ENCODE measurements around the gene MOCS3. TPM values are rescaled to one million over a fixed set of nuclear protein-coding genes. Genes with fewer than 3 reads are reported as not detected.
A peak's percentile ranks its signal among the peaks of the same experiment; 100 is the strongest.

Gene MOCS3
- total RNA-seq, 6 donors from 2014 or later = 1.6 to 5.3 (median 4.4) TPM

DNA sequence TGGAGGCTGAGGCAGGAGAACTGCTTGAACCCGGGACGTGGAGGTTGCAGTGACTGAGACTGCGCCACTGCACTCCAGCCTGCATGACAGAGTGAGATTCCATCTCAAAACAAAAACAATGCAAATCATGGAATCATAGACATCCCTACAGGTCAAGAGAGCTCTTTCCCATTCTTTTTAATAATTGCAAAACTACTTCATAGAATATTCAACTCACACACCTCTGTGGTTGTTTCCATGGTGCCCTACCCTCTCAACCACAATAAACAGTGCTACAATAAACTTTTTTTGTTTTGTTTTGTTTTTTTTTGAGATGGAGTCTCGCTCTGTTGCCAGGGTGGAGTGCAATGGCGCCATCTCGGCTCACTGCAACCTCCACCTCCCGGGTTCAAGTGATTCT lies 15.5 kb upstream of the MOCS3 start:
- H3K4me1 ChIP-seq = no peaks in the 10 kb centered on the region
- H3K9me3 ChIP-seq = no peaks in the 10 kb centered on the region
- ATAC-seq (ENCODE audit: low FRiP score in 2 of 2) (no peak), DNase-seq (no peak)
- peaks cover 38 to 99% (median 85%) of the 10 kb centered on the region in 4 donors for H3K36me3 ChIP-seq
- H3K27ac ChIP-seq = no peak overlapping the region
- WGBS, 2 donors = 98 to 99% methylated on average over 7 of the region's 7 CpGs
- H3K27me3 ChIP-seq = no peaks in the 10 kb centered on the region
- TF ChIP-seq POLR2AphosphoS5 (IDR thresholded peaks at IDR 0.05) (no peak), CTCF (IDR thresholded peaks at IDR 0.05) (no peak), POLR2A (IDR thresholded peaks at IDR 0.05) (no peak), EP300 (IDR thresholded peaks at IDR 0.05) (no peak)
- no peak overlapping the region for H3K4me3 ChIP-seq

DNA sequence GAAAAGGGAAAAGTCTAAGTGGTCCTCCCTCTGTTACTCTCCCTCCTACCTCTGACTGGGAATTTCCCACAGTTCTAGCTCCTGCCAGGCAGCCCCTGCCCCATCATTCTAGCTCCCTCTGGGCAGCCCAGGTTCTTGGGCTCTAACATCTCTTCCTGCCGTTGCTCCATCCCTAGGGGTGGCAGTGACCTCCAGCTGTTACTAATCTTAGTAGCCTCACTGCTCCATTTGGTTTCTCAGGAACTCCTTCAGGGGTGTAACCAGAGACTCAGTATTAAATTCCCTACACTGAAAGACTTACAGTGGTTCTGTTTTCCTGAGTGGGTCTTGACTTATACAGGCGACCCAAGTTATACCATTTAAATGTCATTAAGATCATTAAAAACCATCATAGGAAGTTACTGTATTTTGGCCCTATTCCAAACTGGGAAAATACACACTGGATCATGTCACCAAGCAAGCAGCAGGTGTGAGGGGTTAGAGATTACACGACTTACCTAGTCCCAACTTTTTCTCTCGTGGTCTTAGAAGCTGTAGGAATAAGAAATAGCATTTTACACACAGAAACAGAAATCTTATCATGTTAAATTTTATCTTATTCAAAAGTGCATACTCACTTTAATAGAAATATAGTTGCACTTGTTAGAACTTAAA lies 10.4 kb upstream of the MOCS3 start:
- Histone ChIP-seq H3K36me3 (peaks cover 38 to 98% (median 75%) of the 10 kb centered on the region in 4 donors), H3K4me1 (no peaks in the 10 kb centered on the region), H3K27ac (no peak overlapping the region), H3K27me3 (no peaks in the 10 kb centered on the region), H3K9me3 (no peaks in the 10 kb centered on the region), H3K4me3 (no peak overlapping the region)
- ATAC-seq (ENCODE audit: low FRiP score in 2 of 2) (no peak), DNase-seq (no peak)
- WGBS, 2 donors = 88 to 89% methylated on average over 4 of the region's 4 CpGs
- no peak for TF ChIP-seq POLR2AphosphoS5 (IDR thresholded peaks at IDR 0.05)
- TF ChIP-seq CTCF (IDR thresholded peaks at IDR 0.05) = no peak
- no peak for TF ChIP-seq EP300 (IDR thresholded peaks at IDR 0.05)
- no peak for TF ChIP-seq POLR2A (IDR thresholded peaks at IDR 0.05)

DNA sequence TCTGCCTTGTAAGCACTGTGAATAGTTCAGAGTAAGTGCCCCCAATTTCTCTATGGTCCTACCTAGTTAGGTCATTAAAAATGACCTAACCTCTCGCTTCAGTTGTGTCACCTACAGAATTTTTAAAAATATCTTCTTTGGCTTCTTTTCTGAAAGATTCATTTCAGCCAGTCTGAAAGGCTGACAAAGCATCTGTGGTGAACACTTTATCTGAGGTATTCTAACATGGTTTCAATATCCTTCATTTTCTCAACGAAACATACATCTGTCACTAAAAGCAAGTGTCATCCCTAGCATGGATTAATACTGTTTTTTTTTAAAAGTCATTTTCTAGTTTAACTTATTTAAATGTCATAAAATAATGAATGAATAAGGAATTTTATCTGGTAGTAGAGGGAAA lies 5.4 kb upstream of the MOCS3 start:
- H3K36me3 ChIP-seq = peaks cover 17 to 68% (median 40%) of the 10 kb centered on the region in 4 donors
- DNase-seq = no peak

GRCh38 chr20:50953821-50954220 lies 4.8 kb upstream of the MOCS3 start:
- Histone ChIP-seq H3K4me3 (no peak overlapping the region), H3K27ac (no peak overlapping the region), H3K9me3 (no peaks in the 10 kb centered on the region), H3K27me3 (no peaks in the 10 kb centered on the region), H3K36me3 (peaks cover 17 to 62% (median 35%) of the 10 kb centered on the region in 4 donors), H3K4me1 (peaks cover 16 to 30% (median 24%) of the 10 kb centered on the region in 4 donors)
- ATAC-seq (ENCODE audit: low FRiP score in 2 of 2) (no peak), DNase-seq (no peak)
- TF ChIP-seq EP300 (IDR thresholded peaks at IDR 0.05) = no peak
- TF ChIP-seq POLR2A (IDR thresholded peaks at IDR 0.05) = no peak
- TF ChIP-seq CTCF (IDR thresholded peaks at IDR 0.05) = no peak

More for the DNA sequence above, 5.4 kb upstream of the MOCS3 start:
- 94 to 96% methylated on average over 2 of the region's 2 CpGs for WGBS, 2 donors
- Histone ChIP-seq H3K4me1 (peaks cover 16 to 30% (median 24%) of the 10 kb centered on the region in 4 donors), H3K4me3 (no peak overlapping the region), H3K27ac (no peak overlapping the region), H3K9me3 (no peaks in the 10 kb centered on the region), H3K27me3 (no peaks in the 10 kb centered on the region)
- TF ChIP-seq POLR2A (IDR thresholded peaks at IDR 0.05) (no peak), CTCF (IDR thresholded peaks at IDR 0.05) (no peak), POLR2AphosphoS5 (IDR thresholded peaks at IDR 0.05) (no peak), EP300 (IDR thresholded peaks at IDR 0.05) (no peak)
- ATAC-seq (ENCODE audit: low FRiP score in 2 of 2) = no peak

- H3K27ac ChIP-seq = peak overlapping the region in 2 of 4 donors; percentile 88 to 92
- WGBS, 2 donors = 23 to 27% methylated on average over 7 of the region's 7 CpGs
Observed at GRCh38 chr20:50957276-50957675, 1.3 kb upstream of the MOCS3 start.

More at GRCh38 chr20:50957276-50957675, 1.3 kb upstream of the MOCS3 start:
- no peak for TF ChIP-seq CTCF (IDR thresholded peaks at IDR 0.05)
- TF ChIP-seq POLR2AphosphoS5 (IDR thresholded peaks at IDR 0.05) = no peak
- TF ChIP-seq POLR2A (IDR thresholded peaks at IDR 0.05) = no peak
- TF ChIP-seq EP300 (IDR thresholded peaks at IDR 0.05) = no peak
- no peak for DNase-seq
- H3K4me1 ChIP-seq = peaks cover 27 to 55% (median 38%) of the 10 kb centered on the region in 4 donors
- H3K36me3 ChIP-seq = peaks cover 3 to 35% (median 18%) of the 10 kb centered on the region in 4 donors
- H3K4me3 ChIP-seq = peak overlapping the region; percentile 88 to 96 (median 91)
- no peaks in the 10 kb centered on the region for H3K9me3 ChIP-seq
- H3K27me3 ChIP-seq = no peaks in the 10 kb centered on the region
- ATAC-seq (ENCODE audit: low FRiP score in 2 of 2) = no peak
